ENCODE measurements around the gene COL8A1.

COL8A1 gene

GRCh38 chr3:99640214-99640851 is 1.9 kb downstream of the COL8A1 start:
- DNase-seq = no peak

GRCh38 chr3:99641480-99641879 is 3.1 kb downstream of the COL8A1 start:
- DNase-seq = no peak

- no peak for DNase-seq
These were observed 3.6 kb downstream of the COL8A1 start for GRCh38 chr3:99641982-99642381.

GRCh38 chr3:99644017-99644416 is 5.6 kb downstream of the COL8A1 start:
- no peak for DNase-seq

GRCh38 chr3:99644746-99645145 is 6.4 kb downstream of the COL8A1 start:
- no peak for DNase-seq

GRCh38 chr3:99645277-99646106 is 7.1 kb downstream of the COL8A1 start:
- DNase-seq = no peak

- DNase-seq = no peak
These were observed 7.7 kb downstream of the COL8A1 start for GRCh38 chr3:99646107-99646435.

GRCh38 chr3:99647081-99647480 is 8.7 kb downstream of the COL8A1 start:
- no peak for DNase-seq

GRCh38 chr3:99648101-99648500 is 9.7 kb downstream of the COL8A1 start:
- no peak for DNase-seq

- DNase-seq = no peak
These were observed 10.1 kb downstream of the COL8A1 start for GRCh38 chr3:99648516-99648915.

GRCh38 chr3:99651531-99651930 is 13.1 kb downstream of the COL8A1 start:
- no peak for DNase-seq

- DNase-seq = no peak
These were observed 18.2 kb downstream of the COL8A1 start for GRCh38 chr3:99656624-99657023.

- no peak for DNase-seq
These were observed 19.9 kb downstream of the COL8A1 start for GRCh38 chr3:99658274-99658673.

- no peak for DNase-seq
These were observed 20.6 kb downstream of the COL8A1 start for GRCh38 chr3:99659032-99659431.

GRCh38 chr3:99659951-99660350 is 21.6 kb downstream of the COL8A1 start:
- DNase-seq = no peak

GRCh38 chr3:99662838-99663570 is 24.6 kb downstream of the COL8A1 start:
- DNase-seq = no peak

GRCh38 chr3:99663977-99664376 is 25.6 kb downstream of the COL8A1 start:
- DNase-seq = no peak

- DNase-seq = no peak
These were observed 26.6 kb downstream of the COL8A1 start for GRCh38 chr3:99665017-99665416.

GRCh38 chr3:99666201-99666600 is 27.8 kb downstream of the COL8A1 start:
- DNase-seq = no peak

- no peak for DNase-seq
These were observed 29.6 kb downstream of the COL8A1 start for GRCh38 chr3:99668044-99668443.

GRCh38 chr3:99669879-99670555 is 31.6 kb downstream of the COL8A1 start:
- DNase-seq = no peak

GRCh38 chr3:99670556-99670950 is 32.2 kb downstream of the COL8A1 start:
- DNase-seq = no peak

- DNase-seq = no peak
These were observed 35.8 kb downstream of the COL8A1 start for GRCh38 chr3:99674086-99674789.

Data from 8988T (cell line).